Measurements from ENCODE around the gene AMN. TPM values are rescaled to one million over a fixed set of nuclear protein-coding genes. Genes with fewer than 3 reads are reported as not detected.

The AMN gene
- polyA plus RNA-seq, 4 donors: 17.4 to 43.4 (median 38.0) TPM

GRCh38 chr14:102941419-102942011 lies 19.1 kb downstream of the AMN start:
- no peak for DNase-seq (ENCODE audit: low read depth in 4 of 4, low spot score in 2 of 4)

GRCh38 chr14:102942069-102942468 lies 19.6 kb downstream of the AMN start:
- DNase-seq (ENCODE audit: low read depth in 4 of 4, low spot score in 2 of 4): no peak

- no peak for DNase-seq (ENCODE audit: low read depth in 4 of 4, low spot score in 2 of 4)
Measured at GRCh38 chr14:102943454-102943853, 21.0 kb downstream of the AMN start.

- DNase-seq (ENCODE audit: low read depth in 4 of 4, low spot score in 2 of 4): no peak
Measured at GRCh38 chr14:102943979-102944378, 21.5 kb downstream of the AMN start.

- DNase-seq (ENCODE audit: low read depth in 4 of 4, low spot score in 2 of 4): no peak
Measured at GRCh38 chr14:102944448-102945330, 22.2 kb downstream of the AMN start.

GRCh38 chr14:102945346-102946130 lies 23.1 kb downstream of the AMN start:
- no peak for DNase-seq (ENCODE audit: low read depth in 4 of 4, low spot score in 2 of 4)

GRCh38 chr14:102947321-102948103 lies 25.0 kb downstream of the AMN start:
- no peak for DNase-seq (ENCODE audit: low read depth in 4 of 4, low spot score in 2 of 4)

- DNase-seq (ENCODE audit: low read depth in 4 of 4, low spot score in 2 of 4): no peak
Measured at GRCh38 chr14:102948698-102949061, 26.2 kb downstream of the AMN start.

- DNase-seq (ENCODE audit: low read depth in 4 of 4, low spot score in 2 of 4): no peak
Measured at GRCh38 chr14:102949062-102949800, 26.8 kb downstream of the AMN start.

GRCh38 chr14:102949801-102950451 lies 27.5 kb downstream of the AMN start:
- no peak for DNase-seq (ENCODE audit: low read depth in 4 of 4, low spot score in 2 of 4)

GRCh38 chr14:102951034-102951433 lies 28.6 kb downstream of the AMN start:
- DNase-seq (ENCODE audit: low read depth in 4 of 4, low spot score in 2 of 4): no peak

- no peak for DNase-seq (ENCODE audit: low read depth in 4 of 4, low spot score in 2 of 4)
Measured at GRCh38 chr14:102951799-102952198, 29.3 kb downstream of the AMN start.

GRCh38 chr14:102952276-102952675 lies 29.8 kb downstream of the AMN start:
- no peak for DNase-seq (ENCODE audit: low read depth in 4 of 4, low spot score in 2 of 4)

- DNase-seq (ENCODE audit: low read depth in 4 of 4, low spot score in 2 of 4): no peak
Measured at GRCh38 chr14:102953100-102953499, 30.6 kb downstream of the AMN start.

GRCh38 chr14:102954081-102954789 lies 31.8 kb downstream of the AMN start:
- DNase-seq (ENCODE audit: low read depth in 4 of 4, low spot score in 2 of 4): no peak

GRCh38 chr14:102955636-102956408 lies 33.4 kb downstream of the AMN start:
- DNase-seq (ENCODE audit: low read depth in 4 of 4, low spot score in 2 of 4): no peak

- DNase-seq (ENCODE audit: low read depth in 4 of 4, low spot score in 2 of 4): no peak
Measured at GRCh38 chr14:102957222-102957621, 34.8 kb downstream of the AMN start.

- DNase-seq (ENCODE audit: low read depth in 4 of 4, low spot score in 2 of 4): no peak
Measured at GRCh38 chr14:102958461-102958860, 36.0 kb downstream of the AMN start.
